Panc1 (cell line): ENCODE data around the gene CACNA1G. TPM values are rescaled to one million over a fixed set of nuclear protein-coding genes. Genes with fewer than 3 reads are reported as not detected.

Experiments
- ATAC-seq: fragments of 200-7000 bp; cut with Tn5 transposase; 2 replicates; pipeline ENCODE4 v1.9.1; 2020; ENCODE audit warnings: mild to moderate bottlenecking, moderate library complexity
- BruUV-seq: library from RNA; stranded (reverse); fragments of 400-500 nt; replicated peaks from 2 replicates; lab custom pipeline; 2021; lab: Mats Ljungman, UMichigan
- CTCF ChIA-PET: fragments of 300-600 bp; sonication (Branson Sonifier 250); formaldehyde crosslinking; loops from one replicate; lab custom pipeline; 2022; ENCODE audit warnings: antibody characterized with exemption; lab: Charles Lee
- POLR2A ChIA-PET: fragments of 300-600 bp; sonication (Branson Sonifier 250); formaldehyde crosslinking; loops from one replicate; lab custom pipeline; 2022; ENCODE audit warnings: antibody characterized with exemption; lab: Charles Lee
- DNase-seq: peaks from one replicate; pipeline ENCODE4 v3.0.0-alpha.2; 2010; ENCODE audit warnings: low read depth, low spot score
- H3K27ac ChIP-seq: 2 replicates; pipeline ENCODE4 v1.5.1; 2011; ENCODE audit warnings: mild to moderate bottlenecking, low read length, inconsistent platforms
- H3K27me3 ChIP-seq: fragments of 200-500 bp; sonication (Bioruptor generic); 2 replicates; pipeline ENCODE4 v1.6.0; 2014; ENCODE audit warnings: low read length, inconsistent platforms; ENCODE audit not compliant: control insufficient read depth, insufficient read depth
- H3K36me3 ChIP-seq: fragments of 200-500 bp; sonication (Bioruptor generic); 2 replicates; pipeline ENCODE4 v1.5.1; 2014; ENCODE audit warnings: inconsistent platforms, mild to moderate bottlenecking, low read length, moderate library complexity; ENCODE audit not compliant: control insufficient read depth, insufficient read depth
- H3K4me1 ChIP-seq: 2 replicates; pipeline ENCODE4 v1.5.1; 2011; ENCODE audit warnings: inconsistent platforms, mild to moderate bottlenecking, low read length, moderate library complexity; ENCODE audit not compliant: control insufficient read depth, insufficient read depth
- H3K4me3 ChIP-seq, 2 experiments: 2 replicates each; pipeline ENCODE4 v1.5.1; 2011 to 2012; ENCODE audit warnings: low read depth in 2 of 2, low read length in 2 of 2, mild to moderate bottlenecking in 2 of 2, inconsistent platforms in 1 of 2, moderate library complexity in 1 of 2
- H3K9me3 ChIP-seq: fragments of 200-500 bp; sonication (Bioruptor generic); 2 replicates; pipeline ENCODE4 v1.5.1; 2014; ENCODE audit warnings: low read depth, mild to moderate bottlenecking, inconsistent platforms, low read length, moderate library complexity; ENCODE audit not compliant: control insufficient read depth, insufficient read depth
- CTCF ChIP-seq: fragments of 450-650 bp; IDR thresholded peaks from 2 replicates; pipeline ENCODE4 v1.5.1; 2017; ENCODE audit warnings: mild to moderate bottlenecking
- POLR2AphosphoS5 ChIP-seq: IDR thresholded peaks from 2 replicates; pipeline ENCODE4 v1.6.1; 2012; ENCODE audit warnings: mild to moderate bottlenecking, low read depth, low read length, moderate library complexity
- SIN3A ChIP-seq: IDR thresholded peaks from 2 replicates; pipeline ENCODE4 v1.6.1; 2012; ENCODE audit warnings: low read depth, mild to moderate bottlenecking, low read length, moderate library complexity, borderline replicate concordance; ENCODE audit not compliant: insufficient read depth
- TCF7L2 ChIP-seq: IDR thresholded peaks from 2 replicates; pipeline ENCODE4 v1.6.1; 2011; ENCODE audit warnings: mild to moderate bottlenecking, low read depth, low read length, inconsistent platforms
- in situ Hi-C: cut with HindIII; loops from 2 replicates; pipeline ENCODE4 v1.10.0; 2016; ENCODE audit warnings: low sequenced_read_pairs, low pct_unique_long_range_greater_than_20kb
- intact Hi-C: fragments of 100-400 bp; cut with micrococcal nuclease; formaldehyde crosslinking; loops from one replicate; pipeline ENCODE4 v1.10.0; 2022; ENCODE audit not compliant: unreplicated experiment
- total RNA-seq: library from RNA; stranded (reverse); gene quantifications from one replicate; pipeline ENCODE4 v1.2.1, GENCODE V29; 2021; ENCODE audit not compliant: unreplicated experiment
- TF ChIP-seq, protein P1 (sequence below), 2 experiments: IDR thresholded peaks; 2 replicates each; pipeline ENCODE4 v1.6.1; 2011 to 2012; ENCODE audit warnings: low read depth in 2 of 2, control low read depth in 1 of 2, low read length in 1 of 2, mild to moderate bottlenecking in 1 of 2, moderate library complexity in 1 of 2; ENCODE audit not compliant: insufficient read depth in 1 of 2

CACNA1G gene
- total RNA-seq, 1 experiment from 2014 or later, result 10.0 TPM

DNA sequence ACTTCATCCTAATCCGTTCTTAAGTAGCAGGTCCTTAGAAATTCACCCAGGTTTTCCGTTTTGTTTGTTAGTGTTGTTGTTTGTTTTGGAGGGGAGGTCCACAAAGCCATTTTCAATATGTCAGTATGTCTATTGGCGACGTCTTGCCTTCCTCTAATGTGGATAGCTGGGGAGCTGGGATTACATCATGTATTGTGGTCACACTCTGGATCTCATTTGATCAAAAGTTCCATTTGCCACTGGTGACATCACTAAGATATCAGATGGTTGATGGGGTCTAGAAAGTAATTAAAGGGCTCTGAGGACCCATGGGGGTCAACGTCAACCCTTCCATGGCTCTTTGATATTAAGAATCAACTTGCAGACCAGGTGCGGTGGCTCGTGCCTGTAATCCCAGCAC lies 30.7 kb upstream of the CACNA1G start:
- intact Hi-C loops (loop anchor here (5.0 kb wide), 1 partner anchor 48 kb away; no protein-coding TSS in a partner anchor), in situ Hi-C loops (no loop called here)
- no TSS peak for BruUV-seq
- ChIA-PET POLR2A (no interaction called here), CTCF (no interaction called here)
- Histone ChIP-seq H3K27ac (no peak overlapping the region), H3K4me3 (no peak overlapping the region), H3K27me3 (no peaks in the 10 kb centered on the region), H3K36me3 (no peaks in the 10 kb centered on the region; the same call in 1 of the 2 replicates), H3K4me1 (peaks cover 28% of the 10 kb centered on the region), H3K9me3 (no peaks in the 10 kb centered on the region)
- ATAC-seq, result no peak
- DNase-seq, result no peak
- no peak for TF ChIP-seq TCF7L2
- TF ChIP-seq CTCF, result no peak
- no peak for TF ChIP-seq SIN3A
- no peak for TF ChIP-seq POLR2AphosphoS5
- TF ChIP-seq, protein P1, sequence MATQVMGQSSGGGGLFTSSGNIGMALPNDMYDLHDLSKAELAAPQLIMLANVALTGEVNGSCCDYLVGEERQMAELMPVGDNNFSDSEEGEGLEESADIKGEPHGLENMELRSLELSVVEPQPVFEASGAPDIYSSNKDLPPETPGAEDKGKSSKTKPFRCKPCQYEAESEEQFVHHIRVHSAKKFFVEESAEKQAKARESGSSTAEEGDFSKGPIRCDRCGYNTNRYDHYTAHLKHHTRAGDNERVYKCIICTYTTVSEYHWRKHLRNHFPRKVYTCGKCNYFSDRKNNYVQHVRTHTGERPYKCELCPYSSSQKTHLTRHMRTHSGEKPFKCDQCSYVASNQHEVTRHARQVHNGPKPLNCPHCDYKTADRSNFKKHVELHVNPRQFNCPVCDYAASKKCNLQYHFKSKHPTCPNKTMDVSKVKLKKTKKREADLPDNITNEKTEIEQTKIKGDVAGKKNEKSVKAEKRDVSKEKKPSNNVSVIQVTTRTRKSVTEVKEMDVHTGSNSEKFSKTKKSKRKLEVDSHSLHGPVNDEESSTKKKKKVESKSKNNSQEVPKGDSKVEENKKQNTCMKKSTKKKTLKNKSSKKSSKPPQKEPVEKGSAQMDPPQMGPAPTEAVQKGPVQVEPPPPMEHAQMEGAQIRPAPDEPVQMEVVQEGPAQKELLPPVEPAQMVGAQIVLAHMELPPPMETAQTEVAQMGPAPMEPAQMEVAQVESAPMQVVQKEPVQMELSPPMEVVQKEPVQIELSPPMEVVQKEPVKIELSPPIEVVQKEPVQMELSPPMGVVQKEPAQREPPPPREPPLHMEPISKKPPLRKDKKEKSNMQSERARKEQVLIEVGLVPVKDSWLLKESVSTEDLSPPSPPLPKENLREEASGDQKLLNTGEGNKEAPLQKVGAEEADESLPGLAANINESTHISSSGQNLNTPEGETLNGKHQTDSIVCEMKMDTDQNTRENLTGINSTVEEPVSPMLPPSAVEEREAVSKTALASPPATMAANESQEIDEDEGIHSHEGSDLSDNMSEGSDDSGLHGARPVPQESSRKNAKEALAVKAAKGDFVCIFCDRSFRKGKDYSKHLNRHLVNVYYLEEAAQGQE (IDR thresholded peaks at IDR 0.05; ENCODE audit: insufficient read depth in 1 of 2, low read depth in 2 of 2, low read length in 1 of 2), result no peak

DNA sequence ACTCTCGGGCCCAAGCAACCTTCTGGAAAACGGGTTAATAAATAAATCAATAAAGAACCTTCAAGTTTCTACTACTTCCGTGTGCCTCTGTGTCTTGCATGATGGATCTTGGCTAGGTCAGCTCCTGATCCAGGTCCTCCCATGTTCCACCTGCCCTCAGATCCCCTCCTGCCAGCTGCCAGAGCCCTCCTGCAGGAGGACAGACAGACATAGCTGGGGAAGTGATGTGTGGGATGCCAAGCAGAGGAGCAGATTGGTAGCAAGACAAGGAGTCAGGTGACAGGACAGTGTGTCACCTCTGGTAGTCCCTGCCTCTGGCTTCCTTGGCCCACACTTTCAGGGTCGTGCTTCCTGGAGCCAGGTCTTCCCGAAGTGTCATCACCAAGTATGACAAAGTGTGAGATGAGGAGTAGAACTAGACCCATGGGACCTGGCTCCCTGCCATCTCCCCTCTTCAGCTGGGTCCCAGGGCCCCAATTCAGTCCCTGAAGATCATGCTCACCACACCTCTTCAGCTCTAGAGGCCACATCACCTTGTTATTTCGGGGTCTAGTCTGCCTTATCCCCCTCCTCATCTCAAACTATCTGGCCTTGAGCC lies 29.0 kb upstream of the CACNA1G start:
- ChIA-PET POLR2A (no interaction called here), CTCF (interaction anchor here (0.6 kb wide), 1 partner anchor 31 kb away, joined by 3 read pairs; no protein-coding TSS in a partner anchor)

More for the DNA sequence above, 29.0 kb upstream of the CACNA1G start:
- Histone ChIP-seq H3K4me3 (no peak overlapping the region), H3K9me3 (no peaks in the 10 kb centered on the region), H3K36me3 (no peaks in the 10 kb centered on the region; the same call in 1 of the 2 replicates), H3K4me1 (peaks cover 28% of the 10 kb centered on the region), H3K27ac (no peak overlapping the region), H3K27me3 (no peaks in the 10 kb centered on the region)
- intact Hi-C loops (loop anchor here (5.0 kb wide), 1 partner anchor 49 kb away; no protein-coding TSS in a partner anchor), in situ Hi-C loops (no loop called here)
- DNase-seq, result no peak
- no peak for ATAC-seq
- no peak for TF ChIP-seq POLR2AphosphoS5
- TF ChIP-seq SIN3A, result no peak
- TF ChIP-seq CTCF, result no peak
- BruUV-seq, result no TSS peak
